ENCODE data around the gene SOX18. TPM values are rescaled to one million over a fixed set of nuclear protein-coding genes. Genes with fewer than 3 reads are reported as not detected.
A peak's percentile ranks its signal among the peaks of the same experiment; 100 is the strongest.

Gene SOX18
- total and polyA plus RNA-seq, 2 of the 13 experiments (the other 11 are each of a cell fraction or from before 2014, with no cell fraction given): 1.6 to 1.9 TPM

GRCh38 chr20:64062596-64063388 is 13.4 kb upstream of the SOX18 start, which contains the start of gene TCEA2 (continued):
- TF ChIP-seq RBFOX2 (IDR thresholded peaks at IDR 0.05; ENCODE audit: low read depth, low read length) (peak; percentile 96), ZNF75D (CRISPR knock-in tag; IDR thresholded peaks at IDR 0.05; ENCODE audit: borderline replicate concordance) (no peak), ZBTB2 (CRISPR knock-in tag; IDR thresholded peaks at IDR 0.05; ENCODE audit: low read depth) (peak; percentile 95), E2F5 (CRISPR knock-in tag; conservative IDR thresholded peaks at IDR 0.05) (peak; percentile 64; the same call in 1 of the 2 replicates), POGK (CRISPR knock-in tag; conservative IDR thresholded peaks at IDR 0.05) (peak; percentile 81; the same call in 1 of the 2 replicates), ADNP (CRISPR knock-in tag; IDR thresholded peaks at IDR 0.05) (peak; percentile 63; the same call in 1 of the 2 replicates), CBX5 (CRISPR knock-in tag; IDR thresholded peaks at IDR 0.05; ENCODE audit: borderline replicate concordance) (peak; percentile 90; the same call in 1 of the 2 replicates), BCL3 (CRISPR knock-in tag; IDR thresholded peaks at IDR 0.05) (peak; percentile 94; the same call in 1 of the 2 replicates), ZNF605 (CRISPR knock-in tag; IDR thresholded peaks at IDR 0.05) (peak; percentile 82), CSRNP1 (CRISPR knock-in tag; IDR thresholded peaks at IDR 0.05) (no peak; the same call in 1 of the 2 replicates), ZNF678 (CRISPR knock-in tag; IDR thresholded peaks at IDR 0.05) (peak; percentile 68; the same call in 1 of the 2 replicates), TSC22D2 (CRISPR knock-in tag; IDR thresholded peaks at IDR 0.05; ENCODE audit: borderline replicate concordance) (peak; percentile 91), TEAD2 (CRISPR knock-in tag; IDR thresholded peaks at IDR 0.05) (no peak), ZBTB10 (CRISPR knock-in tag; IDR thresholded peaks at IDR 0.05; ENCODE audit: borderline replicate concordance) (peak; percentile 89), ZBTB8A (CRISPR knock-in tag; IDR thresholded peaks at IDR 0.05; ENCODE audit: borderline replicate concordance, low read depth) (0 out of 2 replicates have a peak, but pooled peaks have one; percentile 53), NAIF1 (CRISPR knock-in tag; IDR thresholded peaks at IDR 0.05; ENCODE audit: borderline replicate concordance) (peak; percentile 37; the same call in 1 of the 2 replicates), PHF21A (CRISPR knock-in tag; IDR thresholded peaks at IDR 0.05) (peak; percentile 94), SRY (CRISPR knock-in tag; IDR thresholded peaks at IDR 0.05) (peak; percentile 98)

All from HepG2 (cell line).